Body of pancreas (tissue), 4 donors: Measurements from ENCODE around the gene CRYZL1.

Source experiments
- CTCF ChIP-seq, 7 experiments: fragments of 450-650 bp in 4 of 7; fragments of 200-600 bp in 3 of 7; sonication (generic) in 3 of 7; IDR thresholded peaks; one replicate each; pipeline ENCODE4 v1.5.1; 2016 to 2019; ENCODE audit warnings: antibody characterized with exemption in 7 of 7
- POLR2A ChIP-seq, 3 donors: fragments of 450-650 bp; IDR thresholded peaks; one replicate each; pipeline ENCODE4 v1.6.1; 2016; ENCODE audit warnings: antibody characterized with exemption in 3 of 3, mild to moderate bottlenecking in 2 of 3

- no peak for TF ChIP-seq CTCF (IDR thresholded peaks at IDR 0.05)
- no peak for TF ChIP-seq POLR2A (IDR thresholded peaks at IDR 0.05)
Observed at GRCh38 chr21:33608559-33608958, 33.0 kb downstream of the CRYZL1 start.
